ENCODE results near the gene RAB40C.

DNA sequence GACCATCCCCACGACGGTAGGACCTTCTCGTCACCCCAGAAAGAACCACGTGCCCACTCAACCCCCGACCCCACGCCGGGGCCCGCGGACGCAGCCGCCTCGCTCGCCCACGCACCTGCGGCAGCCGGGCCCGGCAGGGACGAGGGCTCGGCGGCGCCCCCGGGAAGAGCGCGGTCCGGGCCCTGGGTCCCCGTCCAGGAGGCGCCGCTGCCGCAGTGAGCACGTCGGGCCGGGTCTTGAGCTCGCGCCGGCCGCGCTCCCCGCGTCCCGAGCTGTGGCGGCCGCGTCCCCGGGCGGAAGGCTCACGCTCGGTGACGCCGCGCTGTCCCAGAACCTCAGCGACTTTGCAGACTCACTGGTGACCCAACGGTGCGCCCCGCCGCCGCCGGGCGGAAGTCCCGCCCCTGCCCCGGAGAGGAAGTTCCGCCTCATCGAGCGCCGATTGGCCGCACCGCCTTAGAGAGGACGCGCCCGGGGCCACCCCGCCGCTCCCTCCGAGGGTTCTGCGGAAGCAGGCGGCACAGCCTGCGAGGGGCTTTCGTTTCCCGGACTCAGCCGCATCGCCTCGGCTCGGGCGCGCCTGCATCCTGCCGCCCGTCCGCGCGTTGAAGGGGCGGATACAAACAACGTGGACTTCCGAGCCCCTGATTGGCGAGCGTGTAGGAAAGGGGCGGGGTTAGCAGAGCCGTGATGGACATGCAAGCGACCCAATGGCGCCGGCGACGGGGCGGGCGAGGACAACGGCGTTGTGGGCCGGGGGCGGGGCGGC is 793 bp upstream of the RAB40C start:
- TF ChIP-seq, protein P1, sequence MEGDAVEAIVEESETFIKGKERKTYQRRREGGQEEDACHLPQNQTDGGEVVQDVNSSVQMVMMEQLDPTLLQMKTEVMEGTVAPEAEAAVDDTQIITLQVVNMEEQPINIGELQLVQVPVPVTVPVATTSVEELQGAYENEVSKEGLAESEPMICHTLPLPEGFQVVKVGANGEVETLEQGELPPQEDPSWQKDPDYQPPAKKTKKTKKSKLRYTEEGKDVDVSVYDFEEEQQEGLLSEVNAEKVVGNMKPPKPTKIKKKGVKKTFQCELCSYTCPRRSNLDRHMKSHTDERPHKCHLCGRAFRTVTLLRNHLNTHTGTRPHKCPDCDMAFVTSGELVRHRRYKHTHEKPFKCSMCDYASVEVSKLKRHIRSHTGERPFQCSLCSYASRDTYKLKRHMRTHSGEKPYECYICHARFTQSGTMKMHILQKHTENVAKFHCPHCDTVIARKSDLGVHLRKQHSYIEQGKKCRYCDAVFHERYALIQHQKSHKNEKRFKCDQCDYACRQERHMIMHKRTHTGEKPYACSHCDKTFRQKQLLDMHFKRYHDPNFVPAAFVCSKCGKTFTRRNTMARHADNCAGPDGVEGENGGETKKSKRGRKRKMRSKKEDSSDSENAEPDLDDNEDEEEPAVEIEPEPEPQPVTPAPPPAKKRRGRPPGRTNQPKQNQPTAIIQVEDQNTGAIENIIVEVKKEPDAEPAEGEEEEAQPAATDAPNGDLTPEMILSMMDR (IDR thresholded peaks at IDR 0.05; ENCODE audit: poor library complexity), result no peak
- no peak for TF ChIP-seq EZH2 (IDR thresholded peaks at IDR 0.05; ENCODE audit: borderline replicate concordance)
- no peak for TF ChIP-seq EZH2phosphoT487 (IDR thresholded peaks at IDR 0.05; ENCODE audit: low read depth, severe bottlenecking, unreplicated experiment)

Data from hepatocyte (in vitro differentiated cells).